Measurements from ENCODE around the gene MDFIC2. TPM values are rescaled to one million over a fixed set of nuclear protein-coding genes. Genes with fewer than 3 reads are reported as not detected.

MDFIC2 gene
- total RNA-seq, 4 donors from 2014 or later: not detected

- TF ChIP-seq, protein P1, sequence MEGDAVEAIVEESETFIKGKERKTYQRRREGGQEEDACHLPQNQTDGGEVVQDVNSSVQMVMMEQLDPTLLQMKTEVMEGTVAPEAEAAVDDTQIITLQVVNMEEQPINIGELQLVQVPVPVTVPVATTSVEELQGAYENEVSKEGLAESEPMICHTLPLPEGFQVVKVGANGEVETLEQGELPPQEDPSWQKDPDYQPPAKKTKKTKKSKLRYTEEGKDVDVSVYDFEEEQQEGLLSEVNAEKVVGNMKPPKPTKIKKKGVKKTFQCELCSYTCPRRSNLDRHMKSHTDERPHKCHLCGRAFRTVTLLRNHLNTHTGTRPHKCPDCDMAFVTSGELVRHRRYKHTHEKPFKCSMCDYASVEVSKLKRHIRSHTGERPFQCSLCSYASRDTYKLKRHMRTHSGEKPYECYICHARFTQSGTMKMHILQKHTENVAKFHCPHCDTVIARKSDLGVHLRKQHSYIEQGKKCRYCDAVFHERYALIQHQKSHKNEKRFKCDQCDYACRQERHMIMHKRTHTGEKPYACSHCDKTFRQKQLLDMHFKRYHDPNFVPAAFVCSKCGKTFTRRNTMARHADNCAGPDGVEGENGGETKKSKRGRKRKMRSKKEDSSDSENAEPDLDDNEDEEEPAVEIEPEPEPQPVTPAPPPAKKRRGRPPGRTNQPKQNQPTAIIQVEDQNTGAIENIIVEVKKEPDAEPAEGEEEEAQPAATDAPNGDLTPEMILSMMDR (IDR thresholded peaks at IDR 0.05; ENCODE audit: low read depth): no peak
Observed at GRCh38 chr3:70281663-70282062, 30.8 kb downstream of the MDFIC2 start.

DNA sequence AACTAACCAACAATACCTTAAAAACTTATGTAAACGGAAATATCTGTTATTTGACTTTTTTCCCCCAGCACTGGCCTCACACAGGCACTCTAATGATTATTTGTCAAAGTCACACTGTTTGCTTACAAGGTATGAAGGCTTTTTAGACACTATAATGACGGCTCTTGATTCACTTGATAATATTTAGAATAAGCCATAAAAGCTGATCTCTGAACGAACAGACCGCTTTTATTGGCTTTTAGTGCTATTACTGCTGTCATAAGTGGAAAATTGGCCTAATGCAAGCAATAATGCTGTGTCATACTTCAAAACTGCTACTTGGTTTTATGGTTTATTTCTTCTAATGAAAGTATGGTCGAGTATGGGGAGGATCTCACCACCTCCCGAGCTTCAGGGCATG is 35.1 kb downstream of the MDFIC2 start:
- TF ChIP-seq, protein P1 (IDR thresholded peaks at IDR 0.05; ENCODE audit: low read depth): no peak

GRCh38 chr3:70276901-70277300 is 35.5 kb downstream of the MDFIC2 start:
- TF ChIP-seq, protein P1 (IDR thresholded peaks at IDR 0.05; ENCODE audit: low read depth): no peak

GRCh38 chr3:70273492-70273891 is 38.9 kb downstream of the MDFIC2 start:
- TF ChIP-seq, protein P1 (IDR thresholded peaks at IDR 0.05; ENCODE audit: low read depth): no peak

DNA sequence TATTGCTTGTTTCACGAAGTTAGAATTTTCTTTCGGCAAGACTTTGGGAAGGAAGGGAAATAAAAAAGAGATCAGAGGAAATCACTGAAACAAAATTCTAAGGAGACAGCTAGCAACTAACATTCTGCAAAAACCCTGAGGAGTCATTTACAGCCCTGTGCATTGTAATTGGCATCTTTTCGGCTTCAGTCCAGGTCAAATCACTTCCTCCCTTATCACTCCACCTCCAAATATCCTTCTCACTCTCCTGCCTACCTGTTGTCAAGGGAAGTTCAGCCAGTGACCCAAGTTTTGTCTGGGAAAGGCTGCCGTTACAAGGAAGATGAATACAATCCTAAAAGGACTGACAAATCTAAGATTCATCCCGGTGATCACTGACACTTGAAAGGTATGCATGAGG is 39.6 kb downstream of the MDFIC2 start:
- TF ChIP-seq, protein P1 (IDR thresholded peaks at IDR 0.05; ENCODE audit: low read depth): no peak

DNA sequence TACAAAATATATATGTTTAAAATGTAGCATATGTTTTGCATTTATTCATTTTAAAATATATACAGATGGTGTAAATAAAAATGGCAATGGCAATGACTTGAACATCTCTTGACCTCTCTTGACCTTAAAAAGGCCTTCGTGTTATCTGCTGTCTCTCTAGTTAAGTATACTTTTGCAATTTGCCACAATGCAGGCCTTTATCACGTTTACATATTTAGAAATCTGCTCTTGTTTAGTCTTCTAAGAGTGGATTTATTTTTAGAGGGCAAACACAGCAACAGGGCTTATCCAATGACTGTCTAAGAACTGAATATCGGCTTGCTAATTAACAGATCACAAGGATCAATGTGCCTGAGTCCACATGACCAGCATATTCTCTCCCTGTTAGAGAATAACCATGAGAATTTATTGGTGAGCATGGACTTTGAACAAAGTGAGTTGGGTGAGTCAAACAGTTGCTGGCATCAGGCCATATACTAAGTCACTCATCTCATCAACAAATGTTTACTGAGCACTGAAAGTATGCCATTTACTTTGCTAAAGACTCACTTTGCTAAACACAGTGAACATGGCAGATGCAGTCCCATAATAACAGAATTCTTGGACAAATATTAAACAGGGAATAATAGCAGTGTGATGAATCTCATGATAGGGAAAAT is 48.2 kb downstream of the MDFIC2 start:
- TF ChIP-seq, protein P1 (IDR thresholded peaks at IDR 0.05; ENCODE audit: low read depth): no peak

- TF ChIP-seq, protein P1 (IDR thresholded peaks at IDR 0.05; ENCODE audit: low read depth): no peak
Observed at GRCh38 chr3:70261283-70261682, 51.2 kb downstream of the MDFIC2 start.
